Stomach (tissue), 9 donors: ENCODE data around the gene GLRA3. TPM values are rescaled to one million over a fixed set of nuclear protein-coding genes. Genes with fewer than 3 reads are reported as not detected.

Experiments used
- DNase-seq, 2 donors: peaks; one replicate each; pipeline versions ENCODE4 v3.0.0 to v3.0.0-alpha.2; 2013 to 2019
- H3K27ac ChIP-seq, 5 donors: fragments of 200-600 bp in 4 of 5; sonication (generic) in 4 of 5; one replicate each; pipeline ENCODE4 v1.5.1; 2013 to 2019; ENCODE audit warnings: mild to moderate bottlenecking in 1 of 5, moderate library complexity in 1 of 5
- H3K27me3 ChIP-seq, 3 donors: fragments of 200-600 bp; sonication (generic); one replicate each; pipeline ENCODE4 v1.5.1; 2017 to 2019; ENCODE audit warnings: mixed run types in 1 of 3
- H3K36me3 ChIP-seq, 4 donors: fragments of 200-600 bp; sonication (generic); 1 replicate in 3 of 4; 2 replicates in 1 of 4; pipeline ENCODE4 v1.5.1; 2016 to 2019
- H3K4me1 ChIP-seq, 4 donors: fragments of 200-600 bp; sonication (generic); one replicate each; pipeline ENCODE4 v1.5.1; 2016 to 2019
- H3K4me3 ChIP-seq, 4 donors: fragments of 200-600 bp; sonication (generic) in 3 of 4; one replicate each; pipeline ENCODE4 v1.5.1; 2016 to 2019; ENCODE audit warnings: mild to moderate bottlenecking in 1 of 4
- H3K9me3 ChIP-seq, 4 donors: fragments of 200-600 bp; sonication (generic); one replicate each; pipeline ENCODE4 v1.5.1; 2016 to 2019
- CTCF ChIP-seq, 7 experiments: fragments of 450-650 bp in 4 of 7; fragments of 200-600 bp in 3 of 7; sonication (generic) in 3 of 7; IDR thresholded peaks; one replicate each; pipeline ENCODE4 v1.5.1; 2016 to 2019; ENCODE audit warnings: antibody characterized with exemption in 7 of 7, control low read depth in 2 of 7, mild to moderate bottlenecking in 1 of 7
- EP300 ChIP-seq: sonication (generic); formaldehyde crosslinking; IDR thresholded peaks from one replicate; pipeline ENCODE4 v1.6.1; 2017; ENCODE audit warnings: antibody characterized with exemption
- POLR2A ChIP-seq, 4 donors: fragments of 450-650 bp; IDR thresholded peaks; one replicate each; pipeline ENCODE4 v1.6.1; 2016; ENCODE audit warnings: antibody characterized with exemption in 4 of 4, control low read depth in 2 of 4, mild to moderate bottlenecking in 1 of 4, moderate library complexity in 1 of 4
- POLR2AphosphoS5 ChIP-seq, 3 donors: sonication (generic); formaldehyde crosslinking; IDR thresholded peaks; one replicate each; pipeline ENCODE4 v1.6.1; 2016; ENCODE audit warnings: antibody characterized with exemption in 3 of 3
- WGBS, 5 donors: extraction: QIAGEN DNeasy Blood & Tissue Kit in 3 of 5; methylation state at CpG; one replicate each; pipeline versions ENCODE4 v1.1.5 to v1.1.7; 2013 to 2018; 5-methylcytosine and 5-hydroxymethylcytosine counted together
- intact Hi-C: fragments of 100-400 bp; cut with DNase I; formaldehyde crosslinking; loops from one replicate; pipeline ENCODE4 v1.15.1; 2023; ENCODE audit warnings: low total_unique reads
- polyA plus RNA-seq, 3 donors: library from polyadenylated mRNA; stranded (reverse); fragments of 200-250 nt; gene quantifications; one replicate each; pipeline ENCODE4 v1.2.3, GENCODE V29; 2013
- total RNA-seq, 5 donors: library from RNA; depleted of rRNA; stranded (reverse); fragments of >200 nt; gene quantifications; one replicate each; pipeline versions ENCODE4 v1.1.0 to v1.2.3, GENCODE V29; 2014 to 2016
- donor health status: healthy with polysubstance abuse.
- donor health status: Bipolar disorder and iron deficiency.
- donor health status: healthy.

GLRA3 gene
- total and polyA plus RNA-seq, 8 donors, result 0.06 to 0.18 TPM; not detected in 6

GRCh38 chr4:174808836-174809235 lies 20.2 kb downstream of the GLRA3 start:
- H3K27ac ChIP-seq, result no peak overlapping the region
- no peak for DNase-seq
- H3K4me3 ChIP-seq, result no peak overlapping the region
- peaks cover 0 to 2% (median 2%) of the 10 kb centered on the region in 4 donors for H3K9me3 ChIP-seq
- no peaks in the 10 kb centered on the region for H3K4me1 ChIP-seq
- no peak for TF ChIP-seq POLR2A (IDR thresholded peaks at IDR 0.05)
- no peak for TF ChIP-seq POLR2AphosphoS5 (IDR thresholded peaks at IDR 0.05)
- TF ChIP-seq CTCF (IDR thresholded peaks at IDR 0.05), result no peak
- TF ChIP-seq EP300, result no peak
- H3K27me3 ChIP-seq, result no peaks in the 10 kb centered on the region
- H3K36me3 ChIP-seq, result no peaks in the 10 kb centered on the region
- 69 to 76% (median 73%) methylated on average over 5 of the region's 5 CpGs for WGBS, 5 donors
- intact Hi-C loops, result no loop called here

- 81 to 89% (median 83%) methylated on average over 2 of the region's 2 CpGs for WGBS, 5 donors
- H3K27me3 ChIP-seq, result no peaks in the 10 kb centered on the region
These were observed 20.9 kb downstream of the GLRA3 start for GRCh38 chr4:174808119-174808518.

GRCh38 chr4:174805746-174806145 lies 23.3 kb downstream of the GLRA3 start:
- intact Hi-C loops, result no loop called here
- H3K4me1 ChIP-seq, result no peaks in the 10 kb centered on the region
- H3K27me3 ChIP-seq, result no peaks in the 10 kb centered on the region
- H3K36me3 ChIP-seq, result no peaks in the 10 kb centered on the region
- no peak overlapping the region for H3K4me3 ChIP-seq
- peaks cover 0 to 9% (median 0%) of the 10 kb centered on the region in 4 donors for H3K9me3 ChIP-seq
- 80 to 91% (median 88%) methylated on average over 1 of the region's 1 CpG for WGBS, 5 donors
- TF ChIP-seq POLR2AphosphoS5 (IDR thresholded peaks at IDR 0.05) (no peak), CTCF (IDR thresholded peaks at IDR 0.05) (no peak)
- no peak overlapping the region for H3K27ac ChIP-seq
- DNase-seq, result no peak

More at GRCh38 chr4:174808119-174808518, 20.9 kb downstream of the GLRA3 start:
- TF ChIP-seq EP300 (no peak), POLR2AphosphoS5 (IDR thresholded peaks at IDR 0.05) (no peak), CTCF (IDR thresholded peaks at IDR 0.05) (no peak), POLR2A (IDR thresholded peaks at IDR 0.05) (no peak)
- Histone ChIP-seq H3K4me3 (no peak overlapping the region), H3K4me1 (no peaks in the 10 kb centered on the region), H3K9me3 (no peaks in the 10 kb centered on the region), H3K27ac (no peak overlapping the region), H3K36me3 (no peaks in the 10 kb centered on the region)
- intact Hi-C loops, result no loop called here
- no peak for DNase-seq

- no peak for TF ChIP-seq CTCF (IDR thresholded peaks at IDR 0.05)
- TF ChIP-seq EP300, result no peak
- no peak for TF ChIP-seq POLR2AphosphoS5 (IDR thresholded peaks at IDR 0.05)
- no peak for TF ChIP-seq POLR2A (IDR thresholded peaks at IDR 0.05)
These were observed 34.4 kb downstream of the GLRA3 start for GRCh38 chr4:174794543-174795094.

More at GRCh38 chr4:174794543-174795094, 34.4 kb downstream of the GLRA3 start:
- no peaks in the 10 kb centered on the region for H3K4me1 ChIP-seq
- 42 to 57% (median 50%) methylated on average over 3 of the region's 3 CpGs for WGBS, 5 donors
- no peaks in the 10 kb centered on the region for H3K36me3 ChIP-seq
- no peak overlapping the region for H3K4me3 ChIP-seq
- H3K9me3 ChIP-seq, result no peaks in the 10 kb centered on the region
- no peak overlapping the region for H3K27ac ChIP-seq
- intact Hi-C loops, result no loop called here
- H3K27me3 ChIP-seq, result no peaks in the 10 kb centered on the region
- no peak for DNase-seq
